ENCODE results near the gene STK11IP.

The STK11IP gene

DNA sequence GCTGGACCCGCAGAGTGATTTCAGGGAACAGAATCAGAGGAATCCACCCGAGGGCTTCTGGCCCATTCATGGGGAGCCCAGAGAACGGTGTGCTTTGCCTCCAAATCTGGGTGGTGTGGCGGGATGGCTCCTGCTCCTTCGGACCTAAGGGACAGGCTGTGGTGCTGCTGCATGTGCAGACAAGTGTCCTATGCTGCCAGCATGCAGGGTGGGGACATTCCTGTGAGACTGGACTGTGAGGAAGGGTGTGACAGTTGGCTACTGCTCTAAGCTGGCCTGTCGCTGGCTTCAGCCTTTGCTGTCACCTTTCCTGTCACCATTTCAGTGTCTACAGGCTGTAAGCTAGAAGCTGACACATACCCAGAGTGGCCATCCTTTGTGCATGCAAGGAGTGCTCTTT, 26.9 kb downstream of the STK11IP start:
- Histone ChIP-seq H3K4me3 (ENCODE audit: low read length) (no peak overlapping the region), H3K27me3 (ENCODE audit: control insufficient read depth, low read length) (peaks cover 31% of the 10 kb centered on the region), H4K20me1 (ENCODE audit: control insufficient read depth, insufficient read depth, low read depth, low read length) (no peaks in the 10 kb centered on the region), H3K4me2 (ENCODE audit: low read length) (no peak overlapping the region), H3K9me2 (replicated peaks; ENCODE audit: control insufficient read depth, low read length) (no peaks in the 10 kb centered on the region), H3K36me3 (ENCODE audit: control insufficient read depth, low read length) (no peaks in the 10 kb centered on the region), H3K4me1 (ENCODE audit: control insufficient read depth, low read length) (no peaks in the 10 kb centered on the region), H3K79me2 (ENCODE audit: control insufficient read depth, low read length) (no peaks in the 10 kb centered on the region), H3K27ac (ENCODE audit: low read depth, low read length) (no peak overlapping the region), H3F3A (ENCODE audit: control insufficient read depth, insufficient read depth) (no peaks in the 10 kb centered on the region), H3K9me3 (ENCODE audit: control insufficient read depth, insufficient read depth, low read length) (no peaks in the 10 kb centered on the region)
- TF ChIP-seq, protein P1, sequence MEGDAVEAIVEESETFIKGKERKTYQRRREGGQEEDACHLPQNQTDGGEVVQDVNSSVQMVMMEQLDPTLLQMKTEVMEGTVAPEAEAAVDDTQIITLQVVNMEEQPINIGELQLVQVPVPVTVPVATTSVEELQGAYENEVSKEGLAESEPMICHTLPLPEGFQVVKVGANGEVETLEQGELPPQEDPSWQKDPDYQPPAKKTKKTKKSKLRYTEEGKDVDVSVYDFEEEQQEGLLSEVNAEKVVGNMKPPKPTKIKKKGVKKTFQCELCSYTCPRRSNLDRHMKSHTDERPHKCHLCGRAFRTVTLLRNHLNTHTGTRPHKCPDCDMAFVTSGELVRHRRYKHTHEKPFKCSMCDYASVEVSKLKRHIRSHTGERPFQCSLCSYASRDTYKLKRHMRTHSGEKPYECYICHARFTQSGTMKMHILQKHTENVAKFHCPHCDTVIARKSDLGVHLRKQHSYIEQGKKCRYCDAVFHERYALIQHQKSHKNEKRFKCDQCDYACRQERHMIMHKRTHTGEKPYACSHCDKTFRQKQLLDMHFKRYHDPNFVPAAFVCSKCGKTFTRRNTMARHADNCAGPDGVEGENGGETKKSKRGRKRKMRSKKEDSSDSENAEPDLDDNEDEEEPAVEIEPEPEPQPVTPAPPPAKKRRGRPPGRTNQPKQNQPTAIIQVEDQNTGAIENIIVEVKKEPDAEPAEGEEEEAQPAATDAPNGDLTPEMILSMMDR (IDR thresholded peaks at IDR 0.05; ENCODE audit: low read depth, low read length, poor library complexity, severe bottlenecking) = no peak
- no peak for TF ChIP-seq EZH2phosphoT487 (IDR thresholded peaks at IDR 0.05; ENCODE audit: borderline replicate concordance, low read length)

DNA sequence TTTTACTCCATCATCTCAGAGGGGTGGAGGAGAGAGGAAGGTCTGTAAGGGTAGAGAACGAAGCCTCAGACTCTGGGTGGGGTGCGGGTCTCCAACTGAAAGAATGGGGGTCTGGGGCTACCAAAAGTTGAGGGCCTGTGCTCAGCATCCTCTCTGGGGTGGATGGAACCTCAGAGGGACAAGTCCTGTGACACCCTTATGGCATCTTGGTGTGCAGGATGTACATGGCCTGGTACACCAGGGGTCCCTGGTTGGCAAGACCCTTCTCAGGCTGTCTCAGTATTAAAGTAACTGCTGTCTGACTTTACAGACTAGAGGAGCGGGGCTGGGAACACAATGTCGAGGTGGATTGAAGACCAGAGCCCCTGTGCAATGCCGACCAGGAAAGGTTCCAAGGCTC, 27.5 kb downstream of the STK11IP start:
- Histone ChIP-seq H3K79me2 (ENCODE audit: control insufficient read depth, low read length) (no peaks in the 10 kb centered on the region), H3K9me2 (replicated peaks; ENCODE audit: control insufficient read depth, low read length) (no peaks in the 10 kb centered on the region), H3K27ac (ENCODE audit: low read depth, low read length) (no peak overlapping the region), H3F3A (ENCODE audit: control insufficient read depth, insufficient read depth) (no peaks in the 10 kb centered on the region), H3K27me3 (ENCODE audit: control insufficient read depth, low read length) (peaks cover 31% of the 10 kb centered on the region), H3K36me3 (ENCODE audit: control insufficient read depth, low read length) (no peaks in the 10 kb centered on the region), H3K4me3 (ENCODE audit: low read length) (no peak overlapping the region), H3K9me3 (ENCODE audit: control insufficient read depth, insufficient read depth, low read length) (no peaks in the 10 kb centered on the region), H3K4me1 (ENCODE audit: control insufficient read depth, low read length) (no peaks in the 10 kb centered on the region), H4K20me1 (ENCODE audit: control insufficient read depth, insufficient read depth, low read depth, low read length) (no peaks in the 10 kb centered on the region), H3K4me2 (ENCODE audit: low read length) (no peak overlapping the region)
- no peak for TF ChIP-seq EZH2phosphoT487 (IDR thresholded peaks at IDR 0.05; ENCODE audit: borderline replicate concordance, low read length)
- TF ChIP-seq, protein P1 (IDR thresholded peaks at IDR 0.05; ENCODE audit: low read depth, low read length, poor library complexity, severe bottlenecking) = no peak

DNA sequence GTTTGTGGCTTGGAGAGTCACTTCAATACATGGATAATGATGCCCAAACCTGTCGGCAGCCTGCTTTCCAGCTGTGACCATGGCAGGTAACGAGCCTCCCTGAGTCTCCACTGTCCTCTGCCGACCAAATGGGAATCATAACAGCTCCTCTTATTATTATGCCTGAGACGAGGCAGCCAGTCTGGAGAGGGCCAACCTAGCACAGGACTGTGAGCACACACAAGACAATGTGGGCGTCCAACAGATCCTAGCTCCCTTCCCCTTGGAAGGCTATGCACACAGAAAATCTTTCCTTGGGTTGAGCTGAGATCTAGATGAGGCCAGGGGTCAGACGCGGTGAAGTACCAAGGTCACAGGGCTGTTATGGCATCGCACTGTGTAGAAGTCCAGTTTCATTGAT, 28.9 kb downstream of the STK11IP start:
- no peaks in the 10 kb centered on the region for H3K9me2 ChIP-seq (replicated peaks; ENCODE audit: control insufficient read depth, low read length)
- H3K4me2 ChIP-seq (ENCODE audit: low read length) = no peak overlapping the region
- H4K20me1 ChIP-seq (ENCODE audit: control insufficient read depth, insufficient read depth, low read depth, low read length) = no peaks in the 10 kb centered on the region
- no peaks in the 10 kb centered on the region for H3K36me3 ChIP-seq (ENCODE audit: control insufficient read depth, low read length)
- peaks cover 31% of the 10 kb centered on the region for H3K27me3 ChIP-seq (ENCODE audit: control insufficient read depth, low read length)
- H3K4me3 ChIP-seq (ENCODE audit: low read length) = no peak overlapping the region
- H3K27ac ChIP-seq (ENCODE audit: low read depth, low read length) = no peak overlapping the region
- TF ChIP-seq, protein P1 (IDR thresholded peaks at IDR 0.05; ENCODE audit: low read depth, low read length, poor library complexity, severe bottlenecking) = no peak
- no peak for TF ChIP-seq EZH2phosphoT487 (IDR thresholded peaks at IDR 0.05; ENCODE audit: borderline replicate concordance, low read length)
- H3K79me2 ChIP-seq (ENCODE audit: control insufficient read depth, low read length) = no peaks in the 10 kb centered on the region
- no peaks in the 10 kb centered on the region for H3F3A ChIP-seq (ENCODE audit: control insufficient read depth, insufficient read depth)
- H3K4me1 ChIP-seq (ENCODE audit: control insufficient read depth, low read length) = no peaks in the 10 kb centered on the region
- no peaks in the 10 kb centered on the region for H3K9me3 ChIP-seq (ENCODE audit: control insufficient read depth, insufficient read depth, low read length)
